GM21576 (cell line): ENCODE results near the gene DMPK.

ENCODE experiments used
- ATAC-seq: cut with Tn5 transposase; IDR thresholded peaks from one replicate; pipeline ENCODE4 v1.9.1; 2021; ENCODE audit warnings: mild to moderate bottlenecking, moderate library complexity; ENCODE audit not compliant: unreplicated experiment

Gene DMPK

GRCh38 chr19:45789035-45789786 lies 6.9 kb upstream of the DMPK start:
- ATAC-seq = no peak

DNA sequence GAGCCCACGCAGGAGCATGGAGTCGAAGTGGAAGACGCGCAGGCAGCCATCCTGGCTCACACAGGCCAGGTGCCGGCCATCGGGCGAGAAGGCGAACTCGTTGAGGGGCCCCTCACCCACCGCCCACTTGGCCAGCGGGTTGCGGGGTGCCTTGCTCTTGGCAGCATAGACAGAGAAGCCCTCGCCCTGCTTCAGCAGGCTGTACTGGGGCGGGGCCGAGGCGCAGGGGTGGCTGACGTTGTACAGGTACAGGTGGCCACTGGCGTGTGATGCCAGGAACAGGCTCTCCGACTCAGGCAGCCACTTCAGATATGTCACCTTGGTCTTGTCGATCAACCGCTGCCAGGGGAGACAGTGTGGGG lies 4.2 kb upstream of the DMPK start:
- no peak for ATAC-seq

DNA sequence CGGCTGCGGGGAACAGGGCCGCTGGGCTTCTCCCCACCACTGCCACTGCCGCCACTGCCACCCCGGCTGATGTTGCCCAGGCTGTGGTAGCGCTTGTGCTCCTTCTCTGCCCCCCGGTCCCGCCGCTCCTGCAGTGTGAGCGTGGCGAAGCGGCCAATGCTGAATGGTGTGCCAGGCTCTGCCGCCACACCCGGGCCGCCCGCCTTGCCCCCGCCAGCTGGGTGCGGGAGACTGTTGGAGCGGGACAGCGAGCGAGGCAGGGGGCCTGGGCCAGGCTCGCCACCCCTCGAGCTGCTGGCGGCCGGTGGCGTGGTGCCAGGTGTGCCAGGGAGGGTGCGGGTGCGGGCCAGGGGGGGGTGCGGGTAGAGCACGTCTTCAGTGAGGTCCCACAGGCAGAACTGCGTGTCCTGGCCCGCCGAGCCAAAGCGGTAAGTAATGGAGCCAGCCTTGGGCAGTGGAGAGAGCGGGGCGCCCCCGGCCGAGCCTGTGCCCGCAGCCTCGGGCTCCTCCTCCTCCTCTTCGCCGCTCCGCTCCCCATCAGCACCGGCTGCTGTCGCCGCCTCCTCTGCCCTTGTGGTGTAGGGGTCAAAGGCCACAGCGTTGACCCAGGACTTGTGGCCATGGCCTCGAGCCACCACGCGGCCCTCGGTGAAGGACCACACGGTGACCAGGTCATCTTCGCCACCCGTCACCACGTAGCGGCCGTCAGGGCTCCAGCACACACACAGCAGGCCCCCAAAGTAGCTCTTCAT lies 3.7 kb upstream of the DMPK start:
- no peak for ATAC-seq

DNA sequence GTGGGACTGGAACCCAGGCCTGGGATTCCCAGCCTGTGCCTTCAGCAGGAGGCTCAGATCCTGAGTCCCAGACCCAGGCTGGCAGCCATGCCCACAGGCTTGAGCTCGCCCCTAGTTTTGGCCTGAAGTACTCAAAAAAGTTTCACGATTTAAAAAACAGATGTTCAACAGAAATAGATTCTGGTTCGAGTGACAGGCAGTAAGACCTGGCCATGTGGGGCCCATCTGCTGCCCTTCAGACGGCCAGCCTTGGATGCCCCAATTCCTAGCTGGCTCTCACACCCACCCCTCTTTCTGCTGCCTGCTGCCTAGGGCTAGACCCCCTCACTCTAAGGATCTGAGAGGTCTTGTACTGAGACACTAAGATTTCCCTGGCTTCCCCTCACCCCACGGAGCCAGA lies 2.8 kb upstream of the DMPK start:
- ATAC-seq = no peak

DNA sequence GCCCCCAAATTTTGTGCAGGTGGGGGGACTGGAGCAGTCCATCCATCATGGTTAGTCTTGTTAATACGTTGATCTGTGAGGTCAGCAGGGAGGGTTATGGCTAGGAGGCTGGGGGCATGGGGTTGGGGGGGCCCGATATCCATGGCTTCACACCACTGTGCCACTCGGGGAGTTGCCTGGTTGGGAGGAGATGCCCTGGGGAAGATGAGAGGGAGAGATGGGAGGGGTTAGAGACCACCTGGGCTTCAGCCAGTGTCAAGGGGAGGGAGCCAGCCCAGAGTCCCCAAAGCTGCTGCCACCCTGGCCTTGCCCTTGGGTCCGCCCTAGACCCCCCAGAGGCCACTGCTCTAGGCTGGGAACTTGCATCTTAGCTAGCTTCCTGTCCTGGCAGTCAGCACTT lies 1.8 kb upstream of the DMPK start:
- no peak for ATAC-seq

- ATAC-seq = no peak
These were observed 813 bp upstream of the DMPK start for GRCh38 chr19:45782820-45783785.

DNA sequence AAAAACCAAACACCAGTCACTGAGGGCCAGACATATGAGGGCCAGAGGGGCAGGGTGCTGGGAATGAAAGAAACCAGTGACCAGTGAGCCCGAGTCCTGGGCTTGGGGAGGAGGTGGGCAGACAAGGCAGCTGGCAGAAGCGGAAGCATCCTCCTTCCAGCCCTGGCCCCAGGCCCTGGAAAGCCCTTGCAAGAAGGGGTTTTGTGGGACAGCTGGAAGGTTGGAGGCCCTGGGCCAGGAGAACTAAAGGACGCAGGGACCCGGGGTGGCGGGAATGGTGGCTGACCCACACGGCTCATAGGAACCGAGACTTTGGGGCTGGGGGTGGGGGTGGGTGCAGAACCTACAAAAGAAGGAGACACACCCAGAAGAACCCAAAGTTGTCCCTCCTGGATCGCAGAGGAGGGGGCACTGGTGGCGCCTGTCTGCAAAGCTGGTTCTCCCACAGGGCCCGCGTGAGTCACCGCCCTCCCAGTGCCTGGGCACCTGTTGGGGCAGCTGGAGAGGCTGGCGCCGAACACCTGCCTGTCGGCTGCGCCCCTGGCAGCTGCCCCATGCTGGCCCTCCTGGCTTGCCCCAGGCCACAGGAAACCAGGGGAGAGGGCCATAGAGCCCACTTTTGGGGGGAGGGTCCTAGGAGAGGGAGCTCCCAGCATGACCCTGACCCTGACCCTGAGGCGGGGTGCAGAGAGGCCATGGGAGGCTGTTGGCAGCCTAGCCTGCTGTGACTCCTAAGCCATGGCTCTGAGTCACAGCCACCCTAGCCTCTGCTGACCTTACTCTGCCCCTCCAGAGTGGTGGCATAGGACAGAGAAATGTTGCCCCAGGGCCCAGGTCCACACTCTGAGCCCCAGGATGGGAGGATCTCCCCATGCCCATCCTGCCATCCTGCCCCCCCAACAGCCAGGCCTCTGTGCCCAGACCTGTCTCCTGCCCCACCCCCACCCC lies 802 bp downstream of the DMPK start:
- no peak for ATAC-seq

GRCh38 chr19:45780448-45781213 lies 1.7 kb downstream of the DMPK start:
- ATAC-seq = no peak

GRCh38 chr19:45780146-45780447 lies 2.2 kb downstream of the DMPK start:
- no peak for ATAC-seq

- peak; percentile 76 for ATAC-seq
These were observed 2.8 kb downstream of the DMPK start for GRCh38 chr19:45779231-45780145.

GRCh38 chr19:45778010-45778661 lies 4.2 kb downstream of the DMPK start:
- no peak for ATAC-seq

DNA sequence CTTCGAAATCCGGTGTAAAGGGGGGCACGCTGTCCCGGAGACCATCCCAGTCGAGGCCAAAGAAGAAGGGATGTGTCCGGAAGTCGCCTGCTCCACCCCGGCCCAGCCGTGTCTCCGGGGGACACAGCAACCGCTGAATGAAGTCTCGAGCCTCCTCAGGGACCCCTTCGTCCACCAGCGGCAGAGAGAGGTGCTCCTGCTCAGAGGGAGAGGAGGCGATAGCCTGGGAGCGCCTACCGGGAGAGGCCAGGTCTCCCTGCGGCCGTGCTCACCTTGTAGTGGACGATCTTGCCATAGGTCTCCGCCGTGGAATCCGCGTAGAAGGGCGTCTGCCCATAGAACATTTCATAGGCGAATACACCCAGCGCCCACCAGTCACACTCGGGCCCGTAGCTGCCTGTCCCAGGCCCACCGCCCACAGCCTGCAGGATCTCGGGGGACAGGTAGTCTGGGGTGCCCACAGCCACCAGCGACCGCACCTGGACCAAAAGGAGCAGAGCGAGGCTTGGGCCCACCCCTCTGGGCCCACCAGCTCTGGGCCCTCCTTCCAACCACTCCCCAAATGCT lies 4.8 kb downstream of the DMPK start:
- no peak for ATAC-seq

- ATAC-seq = no peak
These were observed 7.5 kb downstream of the DMPK start for GRCh38 chr19:45774765-45775164.

GRCh38 chr19:45773384-45773783 lies 8.9 kb downstream of the DMPK start:
- ATAC-seq = no peak

DNA sequence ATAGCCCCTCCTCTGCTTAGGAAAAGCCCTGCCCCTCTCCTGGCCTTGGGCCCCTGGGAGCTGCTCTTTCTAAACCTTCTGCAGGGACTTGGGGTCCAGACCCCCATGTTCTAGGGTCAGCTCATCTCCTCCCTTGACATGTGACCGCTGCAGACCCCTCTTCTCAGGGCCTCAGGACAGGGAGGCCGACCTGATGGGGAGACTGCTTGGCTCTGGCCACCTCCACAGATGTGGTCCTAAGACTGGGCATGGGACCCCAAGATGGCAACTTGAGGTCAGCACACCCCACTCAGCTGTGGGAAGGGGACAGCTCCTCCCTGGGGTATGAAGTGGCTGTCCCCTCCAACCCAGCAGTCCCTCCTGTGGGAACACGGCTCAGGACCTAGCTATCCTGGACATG lies 9.4 kb downstream of the DMPK start:
- no peak for ATAC-seq

GRCh38 chr19:45772130-45772840 lies 10.0 kb downstream of the DMPK start:
- ATAC-seq = no peak

GRCh38 chr19:45771311-45771933 lies 10.9 kb downstream of the DMPK start:
- ATAC-seq = no peak
